Kidney epithelial cell (primary cell): ENCODE measurements around the gene HHIP. TPM values are rescaled to one million over a fixed set of nuclear protein-coding genes. Genes with fewer than 3 reads are reported as not detected.
"Not testable (repeated sequence)": the region's sequence is repeated elsewhere in the genome, so short reads cannot be mapped to it uniquely, and the experiment has no call there.

Experiments used
- DNase-seq: peaks from one replicate; pipeline ENCODE4 v3.0.0-alpha.2; 2010; ENCODE audit warnings: low read depth
- H3K27me3 ChIP-seq: 2 replicates; pipeline ENCODE4 v1.6.0; 2011; ENCODE audit warnings: low read length; ENCODE audit not compliant: control insufficient read depth, insufficient read depth
- H3K36me3 ChIP-seq: 2 replicates; pipeline ENCODE4 v1.5.1; 2011; ENCODE audit warnings: low read length; ENCODE audit not compliant: control insufficient read depth, insufficient read depth
- H3K4me3 ChIP-seq: 2 replicates; pipeline ENCODE4 v1.5.1; 2011; ENCODE audit warnings: low read depth, mild to moderate bottlenecking, control low read depth, low read length
- CTCF ChIP-seq: IDR thresholded peaks from 2 replicates; pipeline ENCODE4 v1.5.1; 2011; ENCODE audit warnings: mild to moderate bottlenecking, moderate library complexity, low read length, control low read depth, inconsistent platforms; ENCODE audit not compliant: insufficient read depth, poor library complexity, severe bottlenecking
- total RNA-seq: library from RNA; depleted of rRNA; stranded (reverse); fragments of >200 nt; gene quantifications from 2 replicates; pipeline ENCODE4 v1.2.3, GENCODE V29; 2015

Gene HHIP
- total RNA-seq, 1 donor from 2014 or later, result 0.54 TPM

DNA sequence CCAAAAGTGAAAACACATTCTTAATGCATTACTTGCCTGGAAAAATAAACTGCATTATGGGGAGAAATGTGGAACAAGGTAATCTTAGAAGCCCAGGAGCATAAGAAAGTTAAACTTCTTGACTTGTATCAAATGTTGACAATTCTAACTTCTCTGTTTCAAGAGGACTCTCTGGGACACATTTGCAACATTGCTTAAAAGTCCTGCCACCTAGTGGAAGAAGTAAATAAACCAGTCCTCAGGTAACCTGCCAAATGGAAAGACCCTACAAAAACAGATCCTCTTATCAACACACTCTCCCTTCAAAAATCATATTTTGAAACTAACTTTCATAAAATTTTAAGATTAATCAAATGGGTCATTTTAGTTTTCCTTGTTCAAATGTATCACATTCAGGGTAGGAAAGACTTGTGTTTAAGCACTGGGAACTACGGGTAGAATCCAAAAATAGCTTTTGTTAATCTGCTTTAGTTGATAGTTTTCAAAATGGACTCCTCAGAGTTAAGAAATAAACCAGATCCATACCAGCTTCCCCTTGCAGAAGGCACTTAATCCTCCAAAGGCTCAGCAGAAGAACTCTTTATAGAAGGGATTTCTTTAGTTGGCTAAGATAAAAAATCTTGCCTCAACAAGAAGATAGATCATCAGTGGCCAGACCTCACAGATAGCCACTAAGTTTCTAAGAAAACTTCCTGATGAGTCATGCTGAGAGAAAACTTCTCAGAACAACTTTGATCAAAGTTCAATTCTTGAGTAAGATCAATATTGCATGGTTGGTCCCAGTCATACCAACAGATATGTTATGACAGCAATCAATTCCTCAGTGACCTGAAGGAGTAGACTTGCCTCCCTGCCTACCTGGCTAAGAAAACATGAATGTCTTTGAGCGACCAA, 141.7 kb downstream of the HHIP start:
- peak; percentile 58 for TF ChIP-seq CTCF
- Histone ChIP-seq H3K36me3 (no peaks in the 10 kb centered on the region), H3K27me3 (no peaks in the 10 kb centered on the region), H3K4me3 (no peak overlapping the region)
- DNase-seq, result no peak

GRCh38 chr4:144788469-144788868, 142.5 kb downstream of the HHIP start:
- no peak overlapping the region for H3K4me3 ChIP-seq
- DNase-seq, result no peak
- H3K36me3 ChIP-seq, result no peaks in the 10 kb centered on the region
- TF ChIP-seq CTCF, result no peak
- no peaks in the 10 kb centered on the region for H3K27me3 ChIP-seq

GRCh38 chr4:144791933-144792332, 146.0 kb downstream of the HHIP start:
- H3K4me3 ChIP-seq, DNase-seq, H3K36me3 ChIP-seq, H3K27me3 ChIP-seq: not testable (repeated sequence)
